ENCODE results near the gene WWP2.

DNA sequence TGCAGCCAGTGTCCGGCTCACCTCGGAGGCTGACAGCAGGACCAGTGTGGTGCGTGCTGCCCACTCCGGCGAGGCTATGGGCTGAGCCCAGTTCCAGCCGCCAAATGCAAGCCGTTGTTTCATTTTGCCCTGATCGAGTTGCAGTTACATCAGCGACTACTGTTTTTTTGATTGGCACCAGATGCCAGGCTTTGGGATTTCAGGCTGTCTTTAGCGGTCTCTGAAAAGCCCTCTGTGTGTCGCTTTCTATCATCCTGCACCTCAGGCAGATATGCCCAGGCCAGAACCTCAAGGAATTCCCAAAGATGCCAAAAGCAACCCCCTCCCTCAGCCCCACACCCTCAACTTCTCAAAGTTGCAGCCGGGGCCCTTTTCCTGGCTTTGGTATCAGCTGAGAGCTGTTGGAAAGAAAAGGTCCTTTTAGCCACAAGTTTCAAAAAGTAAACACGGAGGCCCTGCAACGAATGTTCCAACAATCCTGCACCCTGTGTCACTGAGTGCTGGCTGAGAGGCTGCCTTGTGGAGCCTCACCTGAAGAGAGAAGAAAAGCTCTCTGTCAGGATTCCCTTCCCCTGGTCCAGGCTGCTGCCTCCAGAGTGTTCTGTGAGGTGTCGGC is 58.9 kb downstream of the WWP2 start:
- no peak for TF ChIP-seq REST (tag by site-specific recombination; IDR thresholded peaks at IDR 0.05)
- no peak for TF ChIP-seq ZSCAN5A (tag by site-specific recombination; IDR thresholded peaks at IDR 0.05)
- TF ChIP-seq ZNF157 (tag by site-specific recombination; IDR thresholded peaks at IDR 0.05): no peak
- TF ChIP-seq, protein P1, sequence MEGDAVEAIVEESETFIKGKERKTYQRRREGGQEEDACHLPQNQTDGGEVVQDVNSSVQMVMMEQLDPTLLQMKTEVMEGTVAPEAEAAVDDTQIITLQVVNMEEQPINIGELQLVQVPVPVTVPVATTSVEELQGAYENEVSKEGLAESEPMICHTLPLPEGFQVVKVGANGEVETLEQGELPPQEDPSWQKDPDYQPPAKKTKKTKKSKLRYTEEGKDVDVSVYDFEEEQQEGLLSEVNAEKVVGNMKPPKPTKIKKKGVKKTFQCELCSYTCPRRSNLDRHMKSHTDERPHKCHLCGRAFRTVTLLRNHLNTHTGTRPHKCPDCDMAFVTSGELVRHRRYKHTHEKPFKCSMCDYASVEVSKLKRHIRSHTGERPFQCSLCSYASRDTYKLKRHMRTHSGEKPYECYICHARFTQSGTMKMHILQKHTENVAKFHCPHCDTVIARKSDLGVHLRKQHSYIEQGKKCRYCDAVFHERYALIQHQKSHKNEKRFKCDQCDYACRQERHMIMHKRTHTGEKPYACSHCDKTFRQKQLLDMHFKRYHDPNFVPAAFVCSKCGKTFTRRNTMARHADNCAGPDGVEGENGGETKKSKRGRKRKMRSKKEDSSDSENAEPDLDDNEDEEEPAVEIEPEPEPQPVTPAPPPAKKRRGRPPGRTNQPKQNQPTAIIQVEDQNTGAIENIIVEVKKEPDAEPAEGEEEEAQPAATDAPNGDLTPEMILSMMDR (tag by site-specific recombination; IDR thresholded peaks at IDR 0.05): no peak
- no peak for TF ChIP-seq PRDM10 (tag by site-specific recombination; IDR thresholded peaks at IDR 0.05)
- no peak for TF ChIP-seq ZNF138 (tag by site-specific recombination; IDR thresholded peaks at IDR 0.05; ENCODE audit: borderline replicate concordance)
- no peak for TF ChIP-seq ZNF184 (tag by site-specific recombination; IDR thresholded peaks at IDR 0.05)
- TF ChIP-seq ZBTB7A (tag by site-specific recombination; IDR thresholded peaks at IDR 0.05; ENCODE audit: low read depth): no peak

Data from HEK293 (cell line).